ENCODE measurements around the gene TFR2. TPM values are rescaled to one million over a fixed set of nuclear protein-coding genes. Genes with fewer than 3 reads are reported as not detected.
"Not testable (repeated sequence)": the region's sequence is repeated elsewhere in the genome, so short reads cannot be mapped to it uniquely, and the experiment has no call there.

Gene TFR2
- total RNA-seq, 1 donor from 2014 or later: 0.25 TPM

- DNase-seq (ENCODE audit: extremely low spot score in 2 of 2): no peak
- intact Hi-C loops (cut with DNase I): loop anchor here (5.0 to 10.0 kb wide), 2 partner anchors 84 to 197 kb away; partner anchors contain the start of genes FBXO24, LRCH4 and TSC22D4
- Histone ChIP-seq H3K4me3 (no peak overlapping the region), H3K36me3 (peaks cover 0 to 4% of the 10 kb centered on the region in 2 donors), H3K4me1 (peaks cover 12% of the 10 kb centered on the region), H3K27ac (no peak overlapping the region), H3K27me3 (no peaks in the 10 kb centered on the region), H3K9me3 (no peaks in the 10 kb centered on the region)
- no peak for TF ChIP-seq POLR2AphosphoS5 (IDR thresholded peaks at IDR 0.05; ENCODE audit: insufficient read depth in 1 of 2, low read depth in 1 of 2)
- TF ChIP-seq CTCF (IDR thresholded peaks at IDR 0.05): no peak
- TF ChIP-seq POLR2A (IDR thresholded peaks at IDR 0.05): no peak
Measured at GRCh38 chr7:100671353-100672327, 30.3 kb upstream of the TFR2 start.

- no peak for DNase-seq (ENCODE audit: extremely low spot score in 2 of 2)
- Histone ChIP-seq H3K4me3 (no peak overlapping the region), H3K27me3 (no peaks in the 10 kb centered on the region), H3K36me3 (no peaks in the 10 kb centered on the region), H3K27ac (no peak overlapping the region), H3K9me3 (no peaks in the 10 kb centered on the region), H3K4me1 (peaks cover 4% of the 10 kb centered on the region)
- intact Hi-C loops (cut with DNase I): loop anchor here (5.0 to 10.0 kb wide), 2 partner anchors 83 to 195 kb away; partner anchors contain the start of genes FBXO24, LRCH4 and TSC22D4
- TF ChIP-seq POLR2A (IDR thresholded peaks at IDR 0.05) (no peak), CTCF (IDR thresholded peaks at IDR 0.05) (no peak), POLR2AphosphoS5 (IDR thresholded peaks at IDR 0.05; ENCODE audit: insufficient read depth in 1 of 2, low read depth in 1 of 2) (no peak)
Measured at GRCh38 chr7:100670074-100670473, 28.7 kb upstream of the TFR2 start.

- H3K27ac ChIP-seq; DNase-seq (ENCODE audit: extremely low spot score in 2 of 2); H3K9me3 ChIP-seq; H3K4me1 ChIP-seq; H3K4me3 ChIP-seq; intact Hi-C loops (cut with DNase I); H3K36me3 ChIP-seq; H3K27me3 ChIP-seq: not testable (repeated sequence)
Measured at GRCh38 chr7:100669106-100669505, 27.8 kb upstream of the TFR2 start.

- no peak for TF ChIP-seq CTCF (IDR thresholded peaks at IDR 0.05)
- TF ChIP-seq POLR2AphosphoS5 (IDR thresholded peaks at IDR 0.05; ENCODE audit: insufficient read depth in 1 of 2, low read depth in 1 of 2): no peak
- no peak for TF ChIP-seq POLR2A (IDR thresholded peaks at IDR 0.05)
- Histone ChIP-seq H3K4me1 (peaks cover 4% of the 10 kb centered on the region), H3K4me3 (no peak overlapping the region), H3K27ac (no peak overlapping the region), H3K27me3 (no peaks in the 10 kb centered on the region), H3K9me3 (no peaks in the 10 kb centered on the region), H3K36me3 (no peaks in the 10 kb centered on the region)
- intact Hi-C loops (cut with DNase I): no loop called here
- DNase-seq (ENCODE audit: extremely low spot score in 2 of 2): no peak
Measured at GRCh38 chr7:100668069-100668449, 26.7 kb upstream of the TFR2 start.

GRCh38 chr7:100667331-100668068 lies 26.1 kb upstream of the TFR2 start:
- H3K9me3 ChIP-seq: no peaks in the 10 kb centered on the region
- intact Hi-C loops (cut with DNase I): no loop called here
- H3K27ac ChIP-seq: no peak overlapping the region
- no peaks in the 10 kb centered on the region for H3K27me3 ChIP-seq
- H3K36me3 ChIP-seq: no peaks in the 10 kb centered on the region
- H3K4me3 ChIP-seq: no peak overlapping the region
- no peaks in the 10 kb centered on the region for H3K4me1 ChIP-seq
- TF ChIP-seq CTCF (IDR thresholded peaks at IDR 0.05) (no peak), POLR2AphosphoS5 (IDR thresholded peaks at IDR 0.05; ENCODE audit: insufficient read depth in 1 of 2, low read depth in 1 of 2) (no peak), POLR2A (IDR thresholded peaks at IDR 0.05) (no peak)
- DNase-seq (ENCODE audit: extremely low spot score in 2 of 2): no peak
